Mesothelial cell of epicardium (in vitro differentiated cells): ENCODE data around the gene SCUBE3. TPM values are rescaled to one million over a fixed set of nuclear protein-coding genes. Genes with fewer than 3 reads are reported as not detected.

Source experiments
- DNase-seq, 2 experiments: peaks; one replicate each; pipeline ENCODE4 v3.0.0; 2021; ENCODE audit warnings: low spot score in 2 of 2; ENCODE audit not compliant: unreplicated experiment in 2 of 2
- H3K27ac Mint-ChIP-seq: 2 replicates; pipeline ENCODE4 v1.8.0; 2021; ENCODE audit warnings: mixed read lengths
- H3K27me3 Mint-ChIP-seq: 2 replicates; pipeline ENCODE4 v1.8.0; 2021; ENCODE audit warnings: low read depth, mixed read lengths
- H3K36me3 Mint-ChIP-seq: 2 replicates; pipeline ENCODE4 v1.8.0; 2021; ENCODE audit warnings: mixed read lengths
- H3K4me1 Mint-ChIP-seq: 2 replicates; pipeline ENCODE4 v1.8.0; 2021; ENCODE audit warnings: mixed read lengths
- H3K4me3 Mint-ChIP-seq: 2 replicates; pipeline ENCODE4 v1.8.0; 2021; ENCODE audit warnings: mild to moderate bottlenecking, moderate library complexity, mixed read lengths
- H3K9me3 Mint-ChIP-seq: 2 replicates; pipeline ENCODE4 v1.8.0; 2021; ENCODE audit warnings: mixed read lengths
- total RNA-seq: library from RNA; stranded (reverse); gene quantifications from 3 replicates; pipeline ENCODE4 v1.2.1, GENCODE V29; 2021
- TF ChIP-seq, protein P1 (sequence below): fragments of 200-600 bp; sonication (generic); IDR thresholded peaks from one replicate; pipeline ENCODE4 v1.5.0; 2021; ENCODE audit warnings: antibody characterized with exemption; ENCODE audit not compliant: unreplicated experiment

SCUBE3 gene
- total RNA-seq, 1 donor from 2014 or later = 54.8 TPM

DNA sequence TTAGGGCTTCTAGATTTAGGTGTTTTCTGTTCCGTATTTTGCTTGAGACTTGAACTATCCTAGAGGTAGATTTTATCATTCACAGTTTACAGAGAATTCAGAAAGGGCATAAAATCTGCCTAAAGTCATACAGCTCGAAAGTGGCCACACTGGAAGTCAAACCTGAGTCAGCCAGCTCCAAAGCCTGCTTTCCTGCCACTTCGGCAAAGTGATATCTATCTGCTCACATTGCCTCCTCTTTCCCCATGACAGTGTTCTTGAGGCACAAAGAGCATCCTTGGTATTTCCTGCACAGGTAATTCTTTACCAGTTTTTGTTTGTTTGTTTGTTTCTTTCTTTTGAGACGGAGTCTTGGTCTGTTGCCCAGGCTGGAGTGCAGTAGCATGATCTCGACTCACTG, 19.4 kb upstream of the SCUBE3 start:
- no peak overlapping the region for H3K4me3 Mint-ChIP-seq
- peaks cover 1% of the 10 kb centered on the region for H3K36me3 Mint-ChIP-seq
- H3K27ac Mint-ChIP-seq = no peak overlapping the region
- H3K9me3 Mint-ChIP-seq = peaks cover 6% of the 10 kb centered on the region
- TF ChIP-seq, protein P1, sequence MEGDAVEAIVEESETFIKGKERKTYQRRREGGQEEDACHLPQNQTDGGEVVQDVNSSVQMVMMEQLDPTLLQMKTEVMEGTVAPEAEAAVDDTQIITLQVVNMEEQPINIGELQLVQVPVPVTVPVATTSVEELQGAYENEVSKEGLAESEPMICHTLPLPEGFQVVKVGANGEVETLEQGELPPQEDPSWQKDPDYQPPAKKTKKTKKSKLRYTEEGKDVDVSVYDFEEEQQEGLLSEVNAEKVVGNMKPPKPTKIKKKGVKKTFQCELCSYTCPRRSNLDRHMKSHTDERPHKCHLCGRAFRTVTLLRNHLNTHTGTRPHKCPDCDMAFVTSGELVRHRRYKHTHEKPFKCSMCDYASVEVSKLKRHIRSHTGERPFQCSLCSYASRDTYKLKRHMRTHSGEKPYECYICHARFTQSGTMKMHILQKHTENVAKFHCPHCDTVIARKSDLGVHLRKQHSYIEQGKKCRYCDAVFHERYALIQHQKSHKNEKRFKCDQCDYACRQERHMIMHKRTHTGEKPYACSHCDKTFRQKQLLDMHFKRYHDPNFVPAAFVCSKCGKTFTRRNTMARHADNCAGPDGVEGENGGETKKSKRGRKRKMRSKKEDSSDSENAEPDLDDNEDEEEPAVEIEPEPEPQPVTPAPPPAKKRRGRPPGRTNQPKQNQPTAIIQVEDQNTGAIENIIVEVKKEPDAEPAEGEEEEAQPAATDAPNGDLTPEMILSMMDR = no peak
- peaks cover under 1% of the 10 kb centered on the region for H3K4me1 Mint-ChIP-seq
- no peak for DNase-seq
- no peaks in the 10 kb centered on the region for H3K27me3 Mint-ChIP-seq

GRCh38 chr6:35195120-35195780, 18.5 kb upstream of the SCUBE3 start:
- Mint-ChIP-seq H3K36me3 (peaks cover 1% of the 10 kb centered on the region), H3K4me1 (peaks cover 6% of the 10 kb centered on the region)

DNA sequence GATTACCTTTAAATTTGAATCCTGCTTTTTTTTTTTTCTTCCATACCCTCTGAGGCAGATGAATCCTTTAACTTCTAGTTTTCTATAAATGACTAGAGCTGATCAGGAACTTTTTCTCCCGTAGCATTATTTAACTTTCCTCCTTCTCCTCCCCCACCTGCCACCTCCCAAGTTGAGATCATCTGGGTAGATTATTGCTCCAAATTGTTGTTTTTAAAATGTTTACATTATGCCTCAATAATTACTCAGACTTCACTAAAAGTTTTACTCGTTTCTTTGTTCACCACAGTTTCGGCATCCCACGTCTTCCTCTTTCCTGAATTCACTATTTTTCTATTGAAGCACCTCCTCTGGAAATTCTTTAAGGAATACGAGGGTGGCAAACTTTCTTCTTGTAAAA, 16.6 kb upstream of the SCUBE3 start:
- H3K4me3 Mint-ChIP-seq = no peak overlapping the region
- H3K4me1 Mint-ChIP-seq = peaks cover 6% of the 10 kb centered on the region
- no peaks in the 10 kb centered on the region for H3K27me3 Mint-ChIP-seq
- DNase-seq = no peak
- TF ChIP-seq, protein P1 = no peak
- no peak overlapping the region for H3K27ac Mint-ChIP-seq
- peaks cover 6% of the 10 kb centered on the region for H3K9me3 Mint-ChIP-seq
- H3K36me3 Mint-ChIP-seq = peaks cover 1% of the 10 kb centered on the region

More at GRCh38 chr6:35195120-35195780, 18.5 kb upstream of the SCUBE3 start:
- Mint-ChIP-seq H3K9me3 (peaks cover 6% of the 10 kb centered on the region), H3K27ac (no peak overlapping the region), H3K4me3 (no peak overlapping the region), H3K27me3 (no peaks in the 10 kb centered on the region)
- TF ChIP-seq, protein P1 = no peak
- no peak for DNase-seq

DNA sequence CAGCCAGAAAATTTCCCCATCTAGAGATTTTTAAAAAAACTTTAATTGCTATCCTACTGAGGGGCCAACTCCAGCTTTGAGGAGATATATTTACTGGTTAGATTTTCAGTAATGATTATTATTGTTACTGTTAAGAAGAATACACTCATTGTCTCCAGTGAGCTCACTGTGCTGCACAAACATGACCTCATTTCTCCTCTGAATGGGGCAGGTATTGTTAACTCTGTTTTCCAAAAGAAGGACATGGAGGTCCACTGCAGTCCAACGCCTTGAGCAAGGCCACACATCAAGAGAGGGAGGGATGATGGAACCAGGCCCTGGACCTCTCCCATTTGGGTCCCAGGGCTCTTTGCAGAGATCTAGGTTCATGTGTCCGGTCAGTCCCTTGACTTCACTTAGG, 13.9 kb upstream of the SCUBE3 start:
- TF ChIP-seq, protein P1 = no peak
- Mint-ChIP-seq H3K4me1 (peaks cover 6% of the 10 kb centered on the region), H3K9me3 (peaks cover 6% of the 10 kb centered on the region), H3K27ac (no peak overlapping the region), H3K36me3 (peaks cover 1% of the 10 kb centered on the region), H3K4me3 (no peak overlapping the region), H3K27me3 (no peaks in the 10 kb centered on the region)
- no peak for DNase-seq

GRCh38 chr6:35202066-35202546, 11.7 kb upstream of the SCUBE3 start:
- DNase-seq = no peak
- peaks cover 4% of the 10 kb centered on the region for H3K27me3 Mint-ChIP-seq
- TF ChIP-seq, protein P1 = no peak
- H3K4me1 Mint-ChIP-seq = peaks cover 6% of the 10 kb centered on the region
- peaks cover 3% of the 10 kb centered on the region for H3K9me3 Mint-ChIP-seq
- no peak overlapping the region for H3K27ac Mint-ChIP-seq
- H3K36me3 Mint-ChIP-seq = peaks cover 1% of the 10 kb centered on the region
- H3K4me3 Mint-ChIP-seq = no peak overlapping the region
